ENCODE data around the gene HSD17B2.
"Not testable (repeated sequence)": the region's sequence is repeated elsewhere in the genome, so short reads cannot be mapped to it uniquely, and the experiment has no call there.

Gene HSD17B2

DNA sequence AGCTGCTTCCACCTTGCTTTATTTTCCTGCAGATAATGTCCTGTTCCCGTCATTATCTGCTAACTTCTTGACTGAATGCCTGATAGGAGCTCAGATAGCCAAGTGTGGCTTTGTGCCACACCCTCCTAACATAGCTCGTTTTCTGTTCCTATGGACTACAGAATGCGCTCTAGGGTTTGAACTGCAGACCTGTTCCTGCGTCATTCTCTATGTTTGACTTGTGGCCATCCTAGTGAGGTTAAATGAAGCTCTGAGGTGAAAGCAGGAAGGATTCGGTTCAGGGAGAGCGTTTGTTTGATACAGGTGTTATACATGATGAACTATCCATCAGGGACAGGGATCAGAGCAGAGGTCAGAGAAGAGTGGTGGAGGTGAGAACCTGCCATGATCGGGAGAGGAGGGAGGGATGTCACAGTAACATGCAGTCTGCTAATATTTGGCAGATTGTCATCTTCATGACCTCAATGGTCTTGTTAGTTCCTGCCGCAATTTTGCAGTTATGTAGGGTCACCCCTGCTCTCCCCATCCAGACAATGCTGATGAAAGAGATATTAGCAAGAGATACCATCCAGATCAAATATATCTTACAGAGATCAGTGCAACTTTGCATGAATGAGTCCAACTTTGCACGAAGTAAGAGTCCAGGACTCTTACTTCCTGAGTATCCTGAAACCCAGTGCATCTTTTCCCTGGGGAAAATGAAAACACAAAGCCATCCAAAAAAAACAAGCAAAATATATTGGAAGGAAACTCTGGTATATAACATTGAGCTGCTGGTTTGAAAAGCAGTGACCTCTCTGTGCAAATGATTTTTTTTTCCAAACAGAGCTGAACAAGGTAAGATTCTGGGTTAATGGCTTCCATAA is 102.1 kb downstream of the HSD17B2 start:
- no peak for DNase-seq

DNA sequence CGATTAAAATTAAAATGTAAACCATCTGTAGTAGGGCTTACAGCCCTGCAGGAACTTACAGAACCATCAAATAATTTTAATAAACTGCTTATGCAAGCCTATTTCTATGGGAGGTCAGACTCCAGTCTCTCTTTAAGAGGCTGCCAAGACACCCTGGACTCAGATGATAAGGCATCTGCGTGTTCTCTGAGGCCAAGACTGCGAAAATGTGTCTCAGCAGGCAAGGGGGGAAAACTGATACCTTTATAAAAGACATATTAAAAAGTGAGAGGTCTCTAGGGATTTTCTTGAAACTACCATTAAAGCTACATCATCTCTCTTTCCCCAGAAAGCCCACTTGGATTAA is 102.7 kb downstream of the HSD17B2 start:
- DNase-seq = no peak

DNA sequence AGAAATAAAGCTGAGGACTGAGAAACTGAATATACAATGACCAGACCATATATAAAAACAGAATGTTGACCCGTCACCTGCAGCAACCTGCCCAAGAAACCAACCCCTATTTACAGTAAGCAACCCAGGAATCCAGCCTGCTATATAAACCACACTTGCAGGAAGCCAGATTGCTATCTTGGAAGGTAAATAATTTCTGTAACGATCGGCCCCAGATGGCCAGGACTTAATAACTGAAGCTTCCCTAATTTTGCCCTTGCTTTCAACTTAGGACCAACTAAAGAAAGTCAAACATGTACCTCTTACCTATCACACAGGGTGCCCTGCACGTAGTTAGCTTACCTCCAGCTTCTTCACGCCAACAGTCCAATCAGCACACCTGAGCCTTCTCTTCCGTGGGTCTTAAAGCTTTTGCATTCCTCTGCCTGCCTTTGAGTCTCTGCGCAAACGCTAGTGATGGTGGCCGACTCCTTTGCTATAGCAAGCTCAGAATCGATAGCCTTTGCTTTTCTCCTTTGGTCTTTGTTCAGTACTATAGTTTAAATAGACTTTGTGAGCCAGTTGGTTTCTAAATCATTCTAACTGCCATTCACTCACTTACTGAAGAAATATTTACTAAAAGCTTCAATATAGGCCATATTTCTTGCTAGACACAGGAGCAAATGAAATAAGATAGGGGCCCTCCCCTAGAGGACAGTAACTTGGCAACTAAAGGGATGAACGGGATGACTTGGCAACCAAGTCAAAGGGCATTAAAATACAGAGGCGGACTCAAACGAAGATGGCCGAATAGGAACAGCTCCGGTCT is 103.6 kb downstream of the HSD17B2 start:
- DNase-seq = no peak

DNA sequence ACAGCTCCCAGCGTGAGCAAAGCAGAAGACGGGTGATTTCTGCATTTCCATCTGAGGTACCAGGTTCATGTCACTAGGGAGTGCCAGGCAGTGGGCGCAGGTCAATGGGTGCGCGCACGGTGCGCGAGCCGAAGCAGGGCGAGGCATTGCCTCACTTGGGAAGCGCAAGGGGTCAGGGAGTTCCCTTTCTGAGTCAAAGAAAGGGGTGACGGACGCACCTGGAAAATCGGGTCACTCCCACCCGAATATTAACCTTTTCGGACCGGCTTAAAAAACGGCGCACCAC is 104.2 kb downstream of the HSD17B2 start:
- not testable (repeated sequence) for DNase-seq

DNA sequence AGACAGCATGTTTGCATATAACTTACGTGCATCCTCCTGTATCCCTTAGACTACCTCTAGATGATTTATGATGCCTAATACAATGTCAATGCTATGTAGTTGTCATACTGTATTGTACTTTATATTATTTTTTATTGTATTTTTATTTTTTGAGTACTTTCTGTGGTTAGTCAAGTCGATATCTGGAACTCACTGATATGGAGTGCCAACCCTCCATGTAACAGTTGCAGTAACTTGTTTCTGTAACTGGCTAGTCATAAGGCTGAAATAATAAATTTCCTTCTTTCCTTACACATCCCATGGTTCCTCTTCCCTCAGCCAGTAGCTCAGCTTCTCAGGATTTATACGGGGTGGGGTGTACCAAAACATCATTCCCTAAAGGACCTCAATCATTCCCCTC is 111.5 kb downstream of the HSD17B2 start:
- DNase-seq = no peak

DNA sequence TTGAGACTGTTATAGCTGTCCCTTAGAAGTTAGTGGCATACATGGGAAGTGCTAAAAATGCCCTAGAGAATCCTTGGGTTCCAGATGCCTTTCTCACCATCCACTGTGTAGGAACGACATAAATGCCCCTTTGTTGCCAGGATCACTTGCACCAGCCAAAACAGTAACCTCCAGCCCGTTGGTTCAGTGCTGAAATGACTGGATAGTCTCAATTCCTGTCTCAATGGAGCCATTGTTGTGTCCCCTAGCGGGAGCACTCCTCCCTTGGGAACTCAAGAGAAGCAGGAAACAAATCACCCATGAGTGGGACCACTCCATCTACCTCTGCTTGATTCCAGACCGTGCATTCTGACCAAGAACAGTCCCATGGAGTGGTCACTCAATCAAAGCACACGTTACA is 111.9 kb downstream of the HSD17B2 start:
- no peak for DNase-seq

DNA sequence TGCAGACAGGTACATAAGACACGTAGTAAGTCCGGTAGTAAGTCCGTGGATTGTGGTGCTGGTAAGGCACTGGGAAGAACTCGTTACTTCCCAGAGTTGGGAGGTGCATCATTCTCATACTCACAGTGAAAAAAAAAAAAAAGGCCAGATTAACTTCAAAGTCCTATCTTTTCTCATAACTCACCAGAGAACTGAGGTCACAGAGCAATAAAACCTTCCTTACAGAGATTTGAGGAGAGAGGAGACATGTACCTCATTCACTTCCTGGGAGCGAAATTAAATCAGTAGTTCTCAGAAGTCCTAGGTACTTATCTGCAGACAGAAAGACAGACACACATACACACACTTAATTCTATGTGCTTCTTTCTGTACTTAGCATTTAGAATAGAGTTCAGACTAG is 112.5 kb downstream of the HSD17B2 start:
- DNase-seq = no peak
